Endometrial microvascular endothelial cells (primary cell): ENCODE measurements around the gene VEPH1. TPM values are rescaled to one million over a fixed set of nuclear protein-coding genes. Genes with fewer than 3 reads are reported as not detected.
"Not testable (repeated sequence)": the region's sequence is repeated elsewhere in the genome, so short reads cannot be mapped to it uniquely, and the experiment has no call there.

Experiments
- in situ Hi-C: cut with HindIII; loops from 2 replicates; pipeline ENCODE4 v1.10.0; 2017; ENCODE audit warnings: low sequenced_read_pairs, low pct_unique_long_range_greater_than_20kb; ENCODE audit errors: inconsistent ontology term
- total RNA-seq: library from RNA; depleted of rRNA; stranded (reverse); fragments of >200 nt; gene quantifications from one replicate; pipeline ENCODE4 v1.2.3, GENCODE V29; 2015; ENCODE audit errors: inconsistent ontology term

Gene VEPH1
- total RNA-seq, 1 donor from 2014 or later: 204 TPM

- in situ Hi-C loops: no loop called here
Measured at GRCh38 chr3:157335233-157336076, 167.8 kb downstream of the VEPH1 start.

- in situ Hi-C loops: no loop called here
Measured at GRCh38 chr3:157333551-157333991, 169.6 kb downstream of the VEPH1 start.

GRCh38 chr3:157330206-157330605 lies 173.0 kb downstream of the VEPH1 start:
- in situ Hi-C loops: no loop called here

DNA sequence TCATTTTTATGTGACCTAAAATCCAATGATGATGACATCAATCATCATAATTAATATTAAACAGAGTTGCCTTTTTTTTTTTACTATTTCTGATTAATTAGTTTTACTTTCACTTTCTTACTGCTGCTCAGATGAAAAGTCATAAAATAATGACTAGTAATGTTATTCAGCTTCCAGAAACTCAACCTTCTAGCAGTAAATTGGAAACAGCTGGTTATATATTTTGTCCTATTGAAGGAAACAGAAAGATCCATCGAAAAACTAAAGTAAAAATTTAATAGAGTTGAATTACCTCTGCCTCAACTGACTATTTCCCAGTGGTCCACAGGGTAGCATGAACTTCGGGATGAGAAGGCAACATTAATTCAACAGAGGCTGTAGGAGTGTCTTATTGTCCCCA lies 173.7 kb downstream of the VEPH1 start:
- in situ Hi-C loops: no loop called here

DNA sequence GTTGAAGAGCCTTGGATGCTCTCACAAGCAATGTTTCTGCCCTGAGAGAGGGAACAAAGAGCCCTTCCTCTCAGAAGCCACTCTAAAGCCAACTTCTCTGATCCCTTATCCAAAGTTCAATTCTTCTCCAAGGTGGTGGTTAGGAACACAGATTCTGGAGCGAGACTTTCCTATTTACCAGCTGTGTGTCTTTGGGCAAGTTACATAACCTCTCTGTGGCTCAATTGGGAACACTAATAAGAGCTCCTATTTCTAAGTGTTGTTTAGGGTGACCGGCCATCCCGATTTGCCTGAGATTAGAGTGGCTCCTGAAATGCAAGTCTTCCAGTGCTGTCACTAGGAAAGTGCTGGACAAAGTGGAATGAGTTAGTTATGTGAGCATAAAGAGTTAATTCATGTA lies 175.4 kb downstream of the VEPH1 start:
- in situ Hi-C loops: no loop called here

- in situ Hi-C loops: no loop called here
Measured at GRCh38 chr3:157327018-157327417, 176.2 kb downstream of the VEPH1 start.

GRCh38 chr3:157324869-157325268 lies 178.3 kb downstream of the VEPH1 start:
- in situ Hi-C loops: not testable (repeated sequence)

DNA sequence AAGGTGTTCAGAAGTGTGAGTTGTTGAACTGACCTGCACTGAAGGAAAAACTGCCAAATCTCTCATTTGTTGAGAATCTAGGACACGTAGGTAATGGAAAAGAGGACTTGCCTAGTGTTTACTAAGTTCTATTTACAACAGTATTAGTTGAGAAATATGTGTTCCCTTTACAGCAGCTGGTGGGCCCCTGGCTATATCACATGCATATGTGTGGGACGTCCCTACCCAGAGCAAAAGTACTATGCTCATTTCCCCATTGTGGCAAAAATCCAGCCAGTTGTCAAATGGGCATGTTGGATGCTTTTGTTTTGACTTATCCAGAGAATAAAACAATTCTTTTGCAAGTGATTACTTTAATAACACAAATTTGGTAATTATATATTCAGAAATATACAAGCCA lies 179.9 kb downstream of the VEPH1 start:
- in situ Hi-C loops: no loop called here

GRCh38 chr3:157319672-157320071 lies 183.5 kb downstream of the VEPH1 start:
- in situ Hi-C loops: no loop called here

- in situ Hi-C loops: no loop called here
Measured at GRCh38 chr3:157318639-157319288, 184.5 kb downstream of the VEPH1 start.

GRCh38 chr3:157317895-157318294 lies 185.3 kb downstream of the VEPH1 start:
- in situ Hi-C loops: no loop called here

GRCh38 chr3:157313186-157313585 lies 190.0 kb downstream of the VEPH1 start:
- in situ Hi-C loops: no loop called here

DNA sequence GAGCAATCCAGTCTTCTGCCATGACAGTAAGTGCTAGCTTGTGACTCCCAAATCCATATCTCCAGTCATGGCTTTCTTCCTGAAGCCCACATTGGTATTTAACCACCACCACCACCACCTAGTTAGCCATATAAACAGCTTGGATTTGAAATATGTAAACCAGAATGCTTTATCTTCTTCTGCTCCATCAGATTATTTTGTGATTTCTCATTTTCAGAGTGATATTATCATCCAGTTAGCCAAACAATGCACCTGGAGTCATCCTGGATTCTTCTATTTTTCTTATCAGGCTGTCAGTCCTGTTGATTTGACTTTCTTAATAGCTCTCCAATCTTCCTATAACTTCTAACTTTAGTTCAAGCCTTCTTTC lies 190.9 kb downstream of the VEPH1 start:
- in situ Hi-C loops: no loop called here

DNA sequence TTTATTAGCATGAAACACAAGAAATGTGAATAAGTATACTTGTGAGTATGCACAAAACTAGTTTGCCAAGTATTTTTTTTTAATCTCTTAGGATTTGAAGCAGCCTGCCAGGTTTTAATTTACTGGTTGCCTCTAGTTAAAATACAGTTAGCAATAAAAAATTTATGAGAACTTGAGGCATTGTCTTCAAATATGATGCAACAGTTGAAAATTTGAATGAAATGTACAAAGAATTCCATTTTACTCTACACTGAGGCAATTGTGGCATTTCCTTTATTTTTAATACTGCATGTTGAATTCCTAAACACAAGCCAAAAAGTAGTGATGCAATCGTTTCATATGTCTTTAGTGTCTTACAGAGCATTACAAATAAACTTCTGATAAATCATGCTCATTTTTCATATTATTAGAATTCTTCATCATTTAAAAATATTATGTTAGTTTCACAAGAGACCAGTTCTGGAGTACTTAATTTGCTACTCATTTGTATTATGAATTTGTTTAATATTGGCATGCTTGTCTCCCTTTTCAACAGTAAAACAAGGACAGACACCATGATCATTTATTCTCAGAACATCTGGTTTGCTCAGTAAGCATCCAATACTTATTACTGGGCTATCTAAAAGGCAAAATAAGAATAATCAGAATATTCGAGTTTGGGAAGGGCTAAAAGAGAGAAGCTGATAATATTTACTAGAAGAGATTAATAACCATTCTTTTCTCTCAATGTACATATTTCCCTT lies 191.4 kb downstream of the VEPH1 start:
- in situ Hi-C loops: no loop called here

- in situ Hi-C loops: no loop called here
Measured at GRCh38 chr3:157310329-157311052, 192.7 kb downstream of the VEPH1 start.

DNA sequence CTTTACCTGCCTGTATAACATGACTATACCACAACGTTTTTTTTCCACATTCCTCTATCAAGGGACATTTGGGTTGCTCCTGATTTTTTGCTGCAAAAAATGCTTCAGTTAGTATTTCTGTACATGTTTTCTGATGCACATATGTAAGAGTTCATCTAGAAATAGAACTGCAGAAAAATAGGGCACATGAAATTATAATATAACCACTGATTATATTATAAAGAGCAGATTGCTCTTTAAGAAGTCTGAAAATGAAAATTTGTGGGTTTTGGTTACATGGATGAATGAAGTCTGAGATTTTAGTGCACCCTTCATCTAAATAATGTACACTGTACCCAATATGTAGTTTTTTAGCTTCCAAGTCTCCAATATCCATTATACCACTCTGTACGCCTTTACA lies 196.7 kb downstream of the VEPH1 start:
- in situ Hi-C loops: no loop called here

GRCh38 chr3:157305392-157305791 lies 197.8 kb downstream of the VEPH1 start:
- in situ Hi-C loops: no loop called here

GRCh38 chr3:157301755-157302154 lies 201.5 kb downstream of the VEPH1 start:
- in situ Hi-C loops: no loop called here

- in situ Hi-C loops: no loop called here
Measured at GRCh38 chr3:157300981-157301663, 202.1 kb downstream of the VEPH1 start.
